ENCODE results near the gene LRMDA. TPM values are rescaled to one million over a fixed set of nuclear protein-coding genes. Genes with fewer than 3 reads are reported as not detected.

The LRMDA gene
- total RNA-seq, 4 donors from 2014 or later, result 0.76 to 6.4 (median 1.3) TPM

GRCh38 chr10:76088980-76089379 is 657.6 kb downstream of the LRMDA start:
- no peak overlapping the region for H3K4me3 ChIP-seq (ENCODE audit: low read depth, poor library complexity, severe bottlenecking)
- WGBS, 2 donors, result 85 to 90% methylated on average over 3 of the region's 3 CpGs
- no peak for TF ChIP-seq POLR2A (IDR thresholded peaks at IDR 0.05)
- TF ChIP-seq CTCF (IDR thresholded peaks at IDR 0.05), result no peak
- intact Hi-C loops (cut with DNase I; ENCODE audit: low total_unique reads), result no loop called here
- DNase-seq (ENCODE audit: low spot score in 2 of 2), result no peak

- H3K4me3 ChIP-seq (ENCODE audit: low read depth, poor library complexity, severe bottlenecking), result no peak overlapping the region
- DNase-seq (ENCODE audit: low spot score in 2 of 2), result no peak
- 68 to 70% methylated on average over 12 of the region's 12 CpGs for WGBS, 2 donors
- TF ChIP-seq POLR2A (IDR thresholded peaks at IDR 0.05) (no peak), CTCF (IDR thresholded peaks at IDR 0.05) (no peak)
- intact Hi-C loops (cut with DNase I; ENCODE audit: low total_unique reads), result no loop called here
Measured at GRCh38 chr10:76089556-76090180, 658.2 kb downstream of the LRMDA start.

GRCh38 chr10:76091926-76092325 is 660.5 kb downstream of the LRMDA start:
- WGBS, 2 donors, result 80 to 91% methylated on average over 1 of the region's 1 CpG
- no peak overlapping the region for H3K4me3 ChIP-seq (ENCODE audit: low read depth, poor library complexity, severe bottlenecking)
- intact Hi-C loops (cut with DNase I; ENCODE audit: low total_unique reads), result no loop called here
- no peak for DNase-seq (ENCODE audit: low spot score in 2 of 2)
- no peak for TF ChIP-seq POLR2A (IDR thresholded peaks at IDR 0.05)
- no peak for TF ChIP-seq CTCF (IDR thresholded peaks at IDR 0.05)

- 92 to 99% methylated on average over 6 of the region's 6 CpGs for WGBS, 2 donors
- TF ChIP-seq POLR2A (IDR thresholded peaks at IDR 0.05) (no peak), CTCF (IDR thresholded peaks at IDR 0.05) (no peak)
- no peak overlapping the region for H3K4me3 ChIP-seq (ENCODE audit: low read depth, poor library complexity, severe bottlenecking)
- DNase-seq (ENCODE audit: low spot score in 2 of 2), result no peak
- intact Hi-C loops (cut with DNase I; ENCODE audit: low total_unique reads), result no loop called here
Measured at GRCh38 chr10:76106611-76107010, 675.2 kb downstream of the LRMDA start.

GRCh38 chr10:76108563-76109359 is 677.3 kb downstream of the LRMDA start:
- TF ChIP-seq CTCF (IDR thresholded peaks at IDR 0.05), result no peak
- no peak for TF ChIP-seq POLR2A (IDR thresholded peaks at IDR 0.05)
- no peak overlapping the region for H3K4me3 ChIP-seq (ENCODE audit: low read depth, poor library complexity, severe bottlenecking)
- DNase-seq (ENCODE audit: low spot score in 2 of 2), result no peak
- 90 to 98% methylated on average over 4 of the region's 4 CpGs for WGBS, 2 donors
- intact Hi-C loops (cut with DNase I; ENCODE audit: low total_unique reads), result no loop called here
